HG02763 (cell line): ENCODE measurements around the gene ASTN2.
"Not testable (repeated sequence)": the region's sequence is repeated elsewhere in the genome, so short reads cannot be mapped to it uniquely, and the experiment has no call there.

Source experiments
- ATAC-seq: cut with Tn5 transposase; IDR thresholded peaks from one replicate; pipeline ENCODE4 v1.9.1; 2021; ENCODE audit warnings: mild to moderate bottlenecking, moderate library complexity; ENCODE audit not compliant: unreplicated experiment

The ASTN2 gene

GRCh38 chr9:116891424-116891823 lies 523.4 kb downstream of the ASTN2 start:
- no peak for ATAC-seq

GRCh38 chr9:116888476-116888875 lies 526.4 kb downstream of the ASTN2 start:
- ATAC-seq = not testable (repeated sequence)

GRCh38 chr9:116888066-116888465 lies 526.8 kb downstream of the ASTN2 start:
- ATAC-seq = no peak

- ATAC-seq = no peak
Measured at GRCh38 chr9:116883676-116884075, 531.2 kb downstream of the ASTN2 start.

- no peak for ATAC-seq
Measured at GRCh38 chr9:116877072-116877471, 537.8 kb downstream of the ASTN2 start.

GRCh38 chr9:116875576-116875975 lies 539.3 kb downstream of the ASTN2 start:
- no peak for ATAC-seq

- ATAC-seq = no peak
Measured at GRCh38 chr9:116873937-116874914, 540.6 kb downstream of the ASTN2 start.

- no peak for ATAC-seq
Measured at GRCh38 chr9:116873491-116873890, 541.4 kb downstream of the ASTN2 start.

GRCh38 chr9:116870566-116870965 lies 544.3 kb downstream of the ASTN2 start:
- ATAC-seq = no peak

GRCh38 chr9:116868201-116868600 lies 546.7 kb downstream of the ASTN2 start:
- peak; percentile 50 for ATAC-seq

- no peak for ATAC-seq
Measured at GRCh38 chr9:116861321-116861720, 553.5 kb downstream of the ASTN2 start.

GRCh38 chr9:116860509-116861120 lies 554.2 kb downstream of the ASTN2 start:
- peak; percentile 53 for ATAC-seq

- no peak for ATAC-seq
Measured at GRCh38 chr9:116859763-116860162, 555.1 kb downstream of the ASTN2 start.

- no peak for ATAC-seq
Measured at GRCh38 chr9:116857321-116857720, 557.5 kb downstream of the ASTN2 start.

- ATAC-seq = no peak
Measured at GRCh38 chr9:116855881-116856662, 558.8 kb downstream of the ASTN2 start.

- no peak for ATAC-seq
Measured at GRCh38 chr9:116849721-116850120, 565.1 kb downstream of the ASTN2 start.

GRCh38 chr9:116844621-116845020 lies 570.2 kb downstream of the ASTN2 start:
- ATAC-seq = no peak

- ATAC-seq = no peak
Measured at GRCh38 chr9:116843863-116844620, 570.8 kb downstream of the ASTN2 start.

GRCh38 chr9:116842658-116843057 lies 572.2 kb downstream of the ASTN2 start:
- ATAC-seq = no peak

GRCh38 chr9:116838468-116838867 lies 576.4 kb downstream of the ASTN2 start:
- not testable (repeated sequence) for ATAC-seq
